Measurements from ENCODE around the gene CDH1.

- TF ChIP-seq CTCF (IDR thresholded peaks at IDR 0.05): no peak
- TF ChIP-seq POLR2AphosphoS5 (IDR thresholded peaks at IDR 0.05): no peak
- no peak for TF ChIP-seq POLR2A (IDR thresholded peaks at IDR 0.05)
- TF ChIP-seq EP300 (IDR thresholded peaks at IDR 0.05): no peak
These were observed 22.0 kb downstream of the CDH1 start for GRCh38 chr16:68759062-68759461.
